ENCODE data around the gene HMCES.

Gene HMCES

GRCh38 chr3:129295286-129295685, 16.6 kb downstream of the HMCES start:
- Histone ChIP-seq H3K4me3 (IDR thresholded peaks at IDR 0.05; ENCODE audit: insufficient read depth, low read depth, low read length) (no peak overlapping the region), H4K20me1 (ENCODE audit: insufficient read depth) (no peaks in the 10 kb centered on the region), H3K9ac (no peak overlapping the region), H3K27ac (no peak overlapping the region), H3K36me3 (ENCODE audit: insufficient read depth) (no peaks in the 10 kb centered on the region), H3K4me1 (ENCODE audit: low read depth, poor library complexity, severe bottlenecking) (no peaks in the 10 kb centered on the region), H3K4me2 (no peak overlapping the region), H2AFZ (ENCODE audit: low read depth) (no peak overlapping the region), H3K79me2 (ENCODE audit: insufficient read depth, low read depth) (no peaks in the 10 kb centered on the region), H3K27me3 (ENCODE audit: insufficient read depth, low read depth) (no peaks in the 10 kb centered on the region)
- no peak for TF ChIP-seq CTCF (conservative IDR thresholded peaks at IDR 0.05; ENCODE audit: low read depth, low read length)

DNA sequence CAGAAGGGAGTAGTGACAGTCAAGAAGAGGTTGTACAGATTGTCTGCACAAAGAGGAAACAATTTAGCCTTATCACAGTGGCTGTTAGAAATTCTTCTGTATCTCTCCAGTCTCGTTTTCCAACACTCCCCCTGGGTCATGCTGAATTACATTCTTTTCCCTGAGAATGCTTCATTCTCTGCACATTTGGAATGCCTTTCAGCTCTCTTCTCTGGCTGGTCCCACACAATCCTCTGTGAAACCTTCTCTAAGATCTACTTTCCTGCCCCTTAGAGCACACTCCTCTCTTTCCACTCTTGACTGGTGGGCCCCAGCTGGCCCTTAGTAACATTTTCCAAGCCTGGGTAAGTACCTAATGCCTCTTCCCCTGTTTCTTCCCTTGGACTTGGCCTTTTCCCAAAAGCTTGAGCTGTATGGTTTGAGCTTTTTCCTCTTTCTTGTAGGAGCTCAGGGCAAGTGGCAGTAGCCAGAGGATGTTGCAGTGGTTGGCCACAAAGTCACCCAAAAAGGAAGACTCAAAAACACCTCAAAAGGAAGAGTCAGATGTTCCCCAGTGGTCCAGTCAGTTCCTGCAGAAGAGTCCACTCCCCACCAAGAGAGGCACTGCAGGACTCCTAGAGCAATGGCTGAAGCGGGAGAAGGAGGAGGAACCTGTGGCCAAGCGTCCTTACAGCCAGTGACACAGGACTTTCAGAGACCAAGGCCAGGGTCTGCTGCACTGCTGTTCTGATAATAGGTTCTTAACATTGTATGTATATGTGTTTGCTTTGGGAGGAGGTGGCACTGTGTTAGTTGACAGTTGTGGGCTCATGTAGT, 25.7 kb downstream of the HMCES start:
- no peak for TF ChIP-seq CTCF (conservative IDR thresholded peaks at IDR 0.05; ENCODE audit: low read depth, low read length)
- Histone ChIP-seq H3K4me2 (no peak overlapping the region), H3K4me1 (ENCODE audit: low read depth, poor library complexity, severe bottlenecking) (peaks cover 27% of the 10 kb centered on the region), H3K27me3 (ENCODE audit: insufficient read depth, low read depth) (no peaks in the 10 kb centered on the region), H3K36me3 (ENCODE audit: insufficient read depth) (no peaks in the 10 kb centered on the region), H3K4me3 (IDR thresholded peaks at IDR 0.05; ENCODE audit: insufficient read depth, low read depth, low read length) (no peak overlapping the region), H3K79me2 (ENCODE audit: insufficient read depth, low read depth) (no peaks in the 10 kb centered on the region), H2AFZ (ENCODE audit: low read depth) (no peak overlapping the region), H3K27ac (no peak overlapping the region), H4K20me1 (ENCODE audit: insufficient read depth) (no peaks in the 10 kb centered on the region), H3K9ac (no peak overlapping the region)

DNA sequence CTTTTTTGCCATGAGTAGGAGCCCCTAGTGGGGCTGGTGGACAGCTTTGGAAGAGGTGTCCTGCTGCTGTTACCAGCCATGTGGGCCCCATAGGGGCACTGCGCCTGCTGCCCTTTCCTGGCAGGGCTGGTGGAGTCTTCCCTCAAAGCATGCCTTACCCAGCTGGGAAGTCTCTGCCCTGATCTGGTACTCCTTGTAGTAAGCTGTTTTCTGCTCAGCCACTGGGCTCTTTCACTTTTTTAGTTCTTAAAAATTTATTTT, 26.2 kb downstream of the HMCES start:
- TF ChIP-seq CTCF (conservative IDR thresholded peaks at IDR 0.05; ENCODE audit: low read depth, low read length): no peak
- Histone ChIP-seq H3K4me2 (no peak overlapping the region), H3K36me3 (ENCODE audit: insufficient read depth) (no peaks in the 10 kb centered on the region), H3K4me3 (IDR thresholded peaks at IDR 0.05; ENCODE audit: insufficient read depth, low read depth, low read length) (no peak overlapping the region), H3K27ac (no peak overlapping the region), H3K27me3 (ENCODE audit: insufficient read depth, low read depth) (no peaks in the 10 kb centered on the region), H3K4me1 (ENCODE audit: low read depth, poor library complexity, severe bottlenecking) (peaks cover 32% of the 10 kb centered on the region), H4K20me1 (ENCODE audit: insufficient read depth) (no peaks in the 10 kb centered on the region), H3K79me2 (ENCODE audit: insufficient read depth, low read depth) (no peaks in the 10 kb centered on the region), H3K9ac (no peak overlapping the region), H2AFZ (ENCODE audit: low read depth) (no peak overlapping the region)

DNA sequence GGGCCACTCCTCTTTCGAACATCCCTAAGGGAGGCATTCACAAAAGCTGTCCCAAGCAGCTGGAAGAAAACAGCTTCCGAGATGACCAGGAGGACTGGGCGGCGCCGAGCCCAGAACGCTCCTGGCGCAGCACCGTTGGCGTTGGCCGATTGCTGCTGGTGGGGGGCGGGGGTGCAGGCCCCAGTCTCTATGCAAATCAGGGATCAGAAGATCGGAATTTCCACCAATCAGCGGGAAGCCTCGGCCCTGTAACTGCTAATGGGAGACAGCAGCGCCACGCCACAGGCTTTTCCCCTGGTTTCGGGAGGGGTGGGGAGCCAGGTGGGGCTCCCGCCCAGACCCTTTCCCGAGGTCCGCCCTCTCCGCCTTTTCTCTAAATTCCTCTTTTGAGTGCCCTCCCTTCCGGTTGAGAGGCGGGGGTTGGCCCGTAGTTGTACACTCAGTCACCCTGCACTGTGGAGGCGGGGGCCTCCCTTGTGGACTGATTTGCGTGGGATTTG, 27.0 kb downstream of the HMCES start:
- Histone ChIP-seq H3K27ac (no peak overlapping the region), H3K9ac (no peak overlapping the region), H3K36me3 (ENCODE audit: insufficient read depth) (no peaks in the 10 kb centered on the region), H2AFZ (ENCODE audit: low read depth) (no peak overlapping the region), H3K27me3 (ENCODE audit: insufficient read depth, low read depth) (no peaks in the 10 kb centered on the region), H3K4me2 (no peak overlapping the region), H3K79me2 (ENCODE audit: insufficient read depth, low read depth) (no peaks in the 10 kb centered on the region), H4K20me1 (ENCODE audit: insufficient read depth) (no peaks in the 10 kb centered on the region), H3K4me3 (IDR thresholded peaks at IDR 0.05; ENCODE audit: insufficient read depth, low read depth, low read length) (no peak overlapping the region), H3K4me1 (ENCODE audit: low read depth, poor library complexity, severe bottlenecking) (peaks cover 39% of the 10 kb centered on the region)
- TF ChIP-seq CTCF (conservative IDR thresholded peaks at IDR 0.05; ENCODE audit: low read depth, low read length): no peak
